B cell (primary cell): ENCODE data around the gene PLCB4. TPM values are rescaled to one million over a fixed set of nuclear protein-coding genes. Genes with fewer than 3 reads are reported as not detected.

Experiments used
- ATAC-seq: fragments of 200-7000 bp; cut with Tn5 transposase; one replicate; pipeline ENCODE4 v1.10.0; 2021; ENCODE audit warnings: low read depth, mild to moderate bottlenecking, moderate number of reproducible peaks, moderate library complexity
- CTCF ChIA-PET: fragments of 350-600 bp; sonication (Branson Sonifier 250); formaldehyde crosslinking; loops from one replicate; lab custom pipeline; 2021; ENCODE audit warnings: antibody characterized with exemption, inconsistent platforms; lab: Charles Lee
- POLR2A ChIA-PET: fragments of 350-600 bp; sonication (Branson Sonifier 250); formaldehyde crosslinking; loops from one replicate; lab custom pipeline; 2021; ENCODE audit warnings: antibody characterized with exemption; lab: Charles Lee
- DNase-seq: peaks from one replicate; pipeline ENCODE4 v3.0.0; 2013
- H2AFZ ChIP-seq: 2 replicates; pipeline ENCODE4 v1.6.1; 2012; ENCODE audit warnings: mild to moderate bottlenecking, low read depth, low read length; ENCODE audit not compliant: insufficient read depth, poor library complexity, severe bottlenecking
- H3K27ac ChIP-seq, 2 donors: 1 replicate in 1 of 2; 2 replicates in 1 of 2; pipeline ENCODE4 v1.5.1; 2012 to 2013; ENCODE audit warnings: low read length in 2 of 2, mild to moderate bottlenecking in 2 of 2, moderate library complexity in 1 of 2
- H3K27me3 ChIP-seq, 4 experiments: fragments of 200-600 bp in 1 of 4; sonication (generic) in 1 of 4; replicated peaks in 1 of 4; 1 replicate in 2 of 4; 2 replicates in 2 of 4; pipeline versions ENCODE4 v1.6.1 to v1.7.0; 2013 to 2016; ENCODE audit warnings: low read length in 3 of 4, mild to moderate bottlenecking in 2 of 4, mixed read lengths in 1 of 4, moderate library complexity in 1 of 4; ENCODE audit not compliant: insufficient read depth in 4 of 4, control insufficient read depth in 3 of 4; ENCODE audit errors: control extremely low read depth in 1 of 4
- H3K36me3 ChIP-seq, 2 experiments: replicated peaks in 1 of 2; 1 replicate in 1 of 2; 2 replicates in 1 of 2; pipeline versions ENCODE4 v1.6.1 to v1.7.1; 2013; ENCODE audit warnings: low read length in 1 of 2; ENCODE audit not compliant: insufficient read depth in 2 of 2, control insufficient read depth in 1 of 2; ENCODE audit errors: control extremely low read depth in 1 of 2, extremely low read depth in 1 of 2
- H3K4me1 ChIP-seq, 2 donors: fragments of 200-600 bp in 1 of 2; sonication (generic) in 1 of 2; 1 replicate in 1 of 2; 2 replicates in 1 of 2; pipeline versions ENCODE4 v1.5.1 to v1.6.1; 2013 to 2017; ENCODE audit warnings: low read length in 2 of 2; ENCODE audit not compliant: control insufficient read depth in 2 of 2, insufficient read depth in 2 of 2
- H3K4me2 ChIP-seq: replicated peaks from 2 replicates; pipeline ENCODE3; 2012; ENCODE audit warnings: mild to moderate bottlenecking, low read depth, low read length; ENCODE audit not compliant: poor library complexity, severe bottlenecking
- H3K4me3 ChIP-seq, 5 experiments: fragments of 200-600 bp in 1 of 5; sonication (generic) in 1 of 5; 1 replicate in 3 of 5; 2 replicates in 2 of 5; pipeline versions ENCODE4 v1.5.1 to v1.7.0; 2011 to 2016; ENCODE audit warnings: low read length in 4 of 5, mild to moderate bottlenecking in 4 of 5, low read depth in 2 of 5, control low read depth in 1 of 5, moderate library complexity in 1 of 5; ENCODE audit not compliant: insufficient read depth in 1 of 5; ENCODE audit errors: control extremely low read depth in 1 of 5, extremely low read depth in 1 of 5
- H3K79me2 ChIP-seq: fragments of 200-600 bp; sonication (generic); one replicate; pipeline ENCODE4 v1.6.0; 2016; ENCODE audit warnings: low read length; ENCODE audit not compliant: control insufficient read depth, insufficient read depth
- H3K9ac ChIP-seq: fragments of 200-600 bp; sonication (generic); 2 replicates; pipeline ENCODE4 v1.6.1; 2017; ENCODE audit warnings: mild to moderate bottlenecking, low read length, moderate library complexity
- H3K9me3 ChIP-seq, 3 donors: one replicate each; pipeline versions ENCODE4 v1.6.1 to v1.7.1; 2013; ENCODE audit warnings: low read length in 2 of 3; ENCODE audit not compliant: control insufficient read depth in 2 of 3, insufficient read depth in 1 of 3; ENCODE audit errors: control extremely low read depth in 1 of 3
- H4K20me1 ChIP-seq: 2 replicates; pipeline ENCODE4 v1.6.0; 2012; ENCODE audit warnings: mild to moderate bottlenecking, low read length; ENCODE audit not compliant: insufficient read depth, control insufficient read depth, poor library complexity, severe bottlenecking
- H3K27ac Mint-ChIP-seq: one replicate; pipeline ENCODE4 v1.8.0; 2021; ENCODE audit warnings: mixed read lengths
- H3K27me3 Mint-ChIP-seq: one replicate; pipeline ENCODE4 v1.8.0; 2021; ENCODE audit warnings: mixed read lengths
- H3K4me1 Mint-ChIP-seq: one replicate; pipeline ENCODE4 v1.8.0; 2021; ENCODE audit warnings: mixed read lengths
- H3K4me3 Mint-ChIP-seq: one replicate; pipeline ENCODE4 v1.8.0; 2021; ENCODE audit warnings: mixed read lengths
- H3K9me3 Mint-ChIP-seq: one replicate; pipeline ENCODE4 v1.8.0; 2022; ENCODE audit warnings: mixed read lengths; ENCODE audit not compliant: insufficient read depth
- CTCF ChIP-seq: fragments of 200-600 bp; IDR thresholded peaks from one replicate; pipeline ENCODE4 v1.8.0; 2022; ENCODE audit warnings: antibody characterized with exemption, mild to moderate bottlenecking
- EZH2 ChIP-seq: IDR thresholded peaks from 2 replicates; pipeline ENCODE4 v1.6.1; 2012; ENCODE audit warnings: borderline replicate concordance, low read depth, mild to moderate bottlenecking, moderate library complexity, low read length; ENCODE audit not compliant: insufficient read depth, poor library complexity, severe bottlenecking
- WGBS: methylation state at CpG from one replicate; pipeline ENCODE4 v1.1.5; 2013; ENCODE audit warnings: missing lambda C conversion rate; ENCODE audit not compliant: insufficient coverage; 5-methylcytosine and 5-hydroxymethylcytosine counted together
- intact Hi-C: fragments of 100-400 bp; cut with micrococcal nuclease; formaldehyde crosslinking; loops from one replicate; pipeline ENCODE4 v1.10.0; 2022
- polyA plus RNA-seq: library from polyadenylated mRNA; depleted of rRNA; stranded (reverse); fragments of >200 nt; gene quantifications from 2 replicates; pipeline ENCODE4 v1.2.3, GENCODE V29; 2012
- total RNA-seq, 2 donors: library from RNA; stranded (reverse); fragments of 120-200 nt in 1 of 2; gene quantifications; 1 replicate in 1 of 2; 2 replicates in 1 of 2; pipeline versions ENCODE4 v1.2.3 to v1.2.4, GENCODE V29; 2013 to 2022

Gene PLCB4
- total and polyA plus RNA-seq, 2 donors (not counting 1 experiment from before 2014, with no cell fraction given), result not detected

- no peak for DNase-seq
- no peaks in the 10 kb centered on the region for H4K20me1 ChIP-seq
- CTCF ChIA-PET, result no interaction called here
- POLR2A ChIA-PET, result no interaction called here
- no peak overlapping the region for H3K9ac ChIP-seq
- no peak overlapping the region for H3K4me3 ChIP-seq
- no CpG with 5 or more reads among the region's 3 CpGs for WGBS
- peaks cover 0 to 1% (median 0%) of the 10 kb centered on the region in 3 donors for H3K9me3 ChIP-seq
- no peak overlapping the region for H3K4me3 Mint-ChIP-seq
- no peak overlapping the region for H3K27ac Mint-ChIP-seq
- no peak overlapping the region for H3K27ac ChIP-seq
- H3K4me2 ChIP-seq, result no peak overlapping the region
- no peaks in the 10 kb centered on the region for H3K79me2 ChIP-seq
- TF ChIP-seq EZH2 (no peak), CTCF (no peak)
- H3K9me3 Mint-ChIP-seq, result no peaks in the 10 kb centered on the region
- no peak for ATAC-seq
- H3K36me3 ChIP-seq, result no peaks in the 10 kb centered on the region
- H2AFZ ChIP-seq, result no peak overlapping the region
- H3K27me3 ChIP-seq, result no peaks in the 10 kb centered on the region
- no peaks in the 10 kb centered on the region for H3K27me3 Mint-ChIP-seq
- intact Hi-C loops, result no loop called here
- H3K4me1 ChIP-seq, result no peaks in the 10 kb centered on the region
- no peaks in the 10 kb centered on the region for H3K4me1 Mint-ChIP-seq
Measured at GRCh38 chr20:9256393-9256792, 187.5 kb downstream of the PLCB4 start.

- TF ChIP-seq EZH2, result no peak
- TF ChIP-seq CTCF, result no peak
- Mint-ChIP-seq H3K27me3 (no peaks in the 10 kb centered on the region), H3K4me1 (no peaks in the 10 kb centered on the region), H3K27ac (no peak overlapping the region), H3K9me3 (no peaks in the 10 kb centered on the region), H3K4me3 (no peak overlapping the region)
- intact Hi-C loops, result no loop called here
- Histone ChIP-seq H3K27me3 (no peaks in the 10 kb centered on the region), H3K9me3 (no peaks in the 10 kb centered on the region), H3K4me3 (no peak overlapping the region), H3K27ac (no peak overlapping the region), H2AFZ (no peak overlapping the region), H3K36me3 (no peaks in the 10 kb centered on the region), H3K9ac (no peak overlapping the region), H4K20me1 (no peaks in the 10 kb centered on the region), H3K79me2 (no peaks in the 10 kb centered on the region), H3K4me2 (no peak overlapping the region), H3K4me1 (no peaks in the 10 kb centered on the region)
- ChIA-PET CTCF (no interaction called here), POLR2A (no interaction called here)
- DNase-seq (no peak), ATAC-seq (no peak)
- WGBS, result no CpG with 5 or more reads among the region's 1 CpG
Measured at GRCh38 chr20:9258901-9259300, 190.0 kb downstream of the PLCB4 start.
